Heart left ventricle (tissue), 16 donors: ENCODE results near the gene GPR161. TPM values are rescaled to one million over a fixed set of nuclear protein-coding genes. Genes with fewer than 3 reads are reported as not detected.

ENCODE experiments used
- ATAC-seq, 4 donors: fragments of 200-7000 bp; cut with Tn5 transposase; one replicate each; pipeline ENCODE4 v1.9.1; 2020 to 2022; ENCODE audit warnings: moderate library complexity in 4 of 4, mild to moderate bottlenecking in 3 of 4, moderate number of reproducible peaks in 1 of 4
- DNase-seq, 5 donors: peaks; one replicate each; pipeline ENCODE4 v3.0.0-alpha.2; 2020
- H3K27ac ChIP-seq, 12 donors: fragments of 200-600 bp; sonication (generic) in 4 of 12; one replicate each; pipeline versions ENCODE4 v1.5.0 to v1.8.0; 2016 to 2022; ENCODE audit warnings: mild to moderate bottlenecking in 2 of 12
- H3K27me3 ChIP-seq, 9 donors: fragments of 200-600 bp; sonication (generic) in 2 of 9; one replicate each; pipeline versions ENCODE4 v1.5.1 to v1.8.0; 2016 to 2022; ENCODE audit warnings: mild to moderate bottlenecking in 3 of 9
- H3K36me3 ChIP-seq, 9 donors: fragments of 200-600 bp; sonication (generic) in 2 of 9; one replicate each; pipeline versions ENCODE4 v1.5.0 to v1.8.0; 2018 to 2022; ENCODE audit warnings: mild to moderate bottlenecking in 2 of 9
- H3K4me1 ChIP-seq, 12 donors: fragments of 200-600 bp; sonication (generic) in 4 of 12; one replicate each; pipeline versions ENCODE4 v1.5.0 to v1.8.0; 2016 to 2022; ENCODE audit warnings: mild to moderate bottlenecking in 3 of 12
- H3K4me3 ChIP-seq, 12 donors: fragments of 200-600 bp; sonication (generic) in 4 of 12; one replicate each; pipeline versions ENCODE4 v1.5.0 to v1.8.0; 2017 to 2022; ENCODE audit warnings: mild to moderate bottlenecking in 9 of 12, moderate library complexity in 4 of 12
- H3K9me3 ChIP-seq, 12 donors: fragments of 200-600 bp; sonication (generic) in 4 of 12; one replicate each; pipeline versions ENCODE4 v1.5.0 to v1.8.0; 2016 to 2022; ENCODE audit warnings: mild to moderate bottlenecking in 1 of 12
- CTCF ChIP-seq, 12 donors: fragments of 200-600 bp; sonication (generic) in 4 of 12; IDR thresholded peaks; one replicate each; pipeline versions ENCODE4 v1.5.0 to v1.8.0; 2018 to 2022; ENCODE audit warnings: antibody characterized with exemption in 12 of 12, mild to moderate bottlenecking in 5 of 12
- POLR2A ChIP-seq, 2 donors: fragments of 450-650 bp; IDR thresholded peaks; one replicate each; pipeline ENCODE4 v1.6.1; 2017; ENCODE audit warnings: antibody characterized with exemption in 2 of 2, mild to moderate bottlenecking in 2 of 2, moderate library complexity in 2 of 2
- WGBS, 4 donors: extraction: QIAGEN DNeasy Blood & Tissue Kit in 2 of 4; methylation state at CpG; one replicate each; pipeline versions ENCODE4 v1.1.5 to v1.1.7; 2013 to 2018; 5-methylcytosine and 5-hydroxymethylcytosine counted together
- intact Hi-C, 10 donors: fragments of 100-400 bp; cut with DNase I; formaldehyde crosslinking; loops; one replicate each; pipeline versions ENCODE4 v1.11.1 to v1.14.2; 2022
- polyA plus RNA-seq, 2 donors: library from polyadenylated mRNA; stranded (reverse); fragments of 200-250 nt; gene quantifications; one replicate each; pipeline ENCODE4 v1.2.3, GENCODE V29; 2013
- total RNA-seq, 9 donors: library from RNA; depleted of rRNA in 2 of 9; stranded (reverse); fragments of >200 nt in 2 of 9; fragmentation: NEBNext Ultra II Directional in 3 of 9; extraction: Animal tissue kit (Norgen Biotek cat#: 25700) in 3 of 9; gene quantifications; one replicate each; pipeline versions ENCODE4 v1.1.0 to v1.2.4, GENCODE V29; 2016 to 2023
- donor health status: ischemic (EF 13 %, LVEDD 7.1; RV severe dilation, severe dysfunction).
- donor health status: healthy with polysubstance abuse.
- donor health status: DM: no; HTN: yes; CAD: no.
- donor health status: DM: no; HTN: no; CAD: no.
- donor health status: ischemic (EF 25% LVEDD 6.9; RV normal size, moderate dysfunction).
- donor health status: ischemic (EF 25% LVEDD 5.7; RV mildly dilated, moderate dysfunction).
- donor health status: healthy.
- donor health status: DM: yes; HTN: yes; CAD: no.
- donor health status: ischemic (EF 35%, LVEDD 5.7; RV mildly dilated, moderate dysfunction).
- donor health status: nonischemic (EF 11% LVEDD 7.7; RV severe dilation, severe dysfunction).
- donor health status: DM: yes; HTN: yes; CAD: no.
- donor health status: PGD.
- donor health status: ischemic (EF 29% LVEDD 5.4; RV normal size, mild dysfunction).
- donor health status: nonischemic (EF 23%, LVEDD 6.1; RV moderate dilation, normal function).

The GPR161 gene
- total and polyA plus RNA-seq, 11 donors, result 0.95 to 4.8 (median 2.4) TPM

- TF ChIP-seq CTCF (IDR thresholded peaks at IDR 0.05) (peak in 8 of 12 donors; percentile 8 to 44 (median 26)), POLR2A (IDR thresholded peaks at IDR 0.05) (no peak)
- peaks cover 0 to 26% (median 6%) of the 10 kb centered on the region in 9 donors for H3K36me3 ChIP-seq
- peak in 1 of 4 donors; percentile 45 for ATAC-seq
These were observed 44.0 kb downstream of the GPR161 start for GRCh38 chr1:168092566-168093355.

GRCh38 chr1:168091720-168092550 is 44.8 kb downstream of the GPR161 start:
- Histone ChIP-seq H3K27me3 (no peaks in the 10 kb centered on the region), H3K4me3 (no peak overlapping the region), H3K9me3 (no peaks in the 10 kb centered on the region), H3K27ac (no peak overlapping the region), H3K4me1 (peaks cover 0 to 7% (median 0%) of the 10 kb centered on the region in 12 donors), H3K36me3 (peaks cover 0 to 20% (median 6%) of the 10 kb centered on the region in 9 donors)
- TF ChIP-seq CTCF (IDR thresholded peaks at IDR 0.05), result no peak
- no peak for TF ChIP-seq POLR2A (IDR thresholded peaks at IDR 0.05)
- intact Hi-C loops, result loop anchor here in 4 of 10 donors (5.0 to 10.0 kb wide), 3 partner anchors 55 to 233 kb away; no protein-coding TSS in a partner anchor
- ATAC-seq (no peak), DNase-seq (no peak)
- WGBS, 4 donors, result 90 to 92% (median 91%) methylated on average over 8 of the region's 8 CpGs

More at GRCh38 chr1:168092566-168093355, 44.0 kb downstream of the GPR161 start:
- H3K4me3 ChIP-seq, result no peak overlapping the region
- H3K9me3 ChIP-seq, result no peaks in the 10 kb centered on the region
- peaks cover 0 to 7% (median 0%) of the 10 kb centered on the region in 12 donors for H3K4me1 ChIP-seq
- intact Hi-C loops, result loop anchor here in 4 of 10 donors (5.0 to 10.0 kb wide), 3 partner anchors 55 to 232 kb away; no protein-coding TSS in a partner anchor
- no peak for DNase-seq
- no peak overlapping the region for H3K27ac ChIP-seq
- WGBS, 4 donors, result 86 to 89% (median 87%) methylated on average over 15 to 16 of the region's 16 CpGs
- H3K27me3 ChIP-seq, result no peaks in the 10 kb centered on the region

- intact Hi-C loops, result loop anchor here in 4 of 10 donors (5.0 to 10.0 kb wide), 3 partner anchors 56 to 234 kb away; no protein-coding TSS in a partner anchor
- no peak overlapping the region for H3K4me3 ChIP-seq
- H3K27ac ChIP-seq, result no peak overlapping the region
- DNase-seq (no peak), ATAC-seq (no peak)
- no peaks in the 10 kb centered on the region for H3K9me3 ChIP-seq
- no peak for TF ChIP-seq CTCF (IDR thresholded peaks at IDR 0.05)
- no peak for TF ChIP-seq POLR2A (IDR thresholded peaks at IDR 0.05)
- WGBS, 4 donors, result 94 to 97% (median 96%) methylated on average over 9 of the region's 9 CpGs
- peaks cover 0 to 13% (median 0%) of the 10 kb centered on the region in 9 donors for H3K36me3 ChIP-seq
- H3K4me1 ChIP-seq, result peaks cover 0 to 10% (median 0%) of the 10 kb centered on the region in 12 donors
- H3K27me3 ChIP-seq, result no peaks in the 10 kb centered on the region
These were observed 45.7 kb downstream of the GPR161 start for GRCh38 chr1:168091063-168091462.
